ENCODE results near the gene NUBP2.

DNA sequence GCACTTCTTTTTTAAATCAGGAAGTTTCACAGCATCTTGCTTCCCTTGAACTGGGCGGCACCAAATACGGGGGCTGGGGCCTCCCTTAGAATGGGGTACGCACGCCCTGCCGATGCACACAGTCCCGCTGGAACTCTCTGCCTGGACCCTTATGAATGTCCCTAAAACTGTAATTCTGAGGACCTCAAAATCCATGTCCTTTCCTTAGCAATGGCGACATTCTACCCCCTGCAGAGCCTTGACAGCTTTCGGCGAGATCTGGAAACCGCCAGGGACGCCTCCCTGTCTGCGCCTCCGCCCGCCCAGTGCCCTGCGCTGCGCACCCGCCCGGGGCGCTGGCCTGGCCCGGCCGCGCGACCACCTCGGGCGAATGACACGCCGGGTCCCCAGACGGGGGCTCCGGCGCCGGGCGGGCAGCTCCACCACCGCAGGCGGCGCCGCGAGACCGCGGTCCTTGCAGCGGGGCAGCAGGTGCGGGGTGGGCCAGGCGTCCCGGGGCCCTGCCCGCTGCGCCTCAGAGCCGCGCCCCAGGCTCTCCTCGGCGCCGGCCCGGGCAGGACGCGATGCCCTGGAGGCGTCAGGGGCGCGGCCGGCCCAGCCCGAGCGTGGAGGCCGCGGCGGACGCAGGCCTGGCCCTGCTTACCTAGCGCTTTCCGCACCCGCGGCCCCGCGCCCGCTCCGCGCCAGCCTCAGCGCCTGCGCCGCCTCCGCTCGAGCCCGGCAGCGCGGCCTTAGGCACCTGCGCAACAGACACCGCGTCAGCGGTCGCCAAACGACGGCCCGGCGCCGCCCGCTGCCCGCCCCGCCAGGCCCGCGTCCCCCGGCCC lies 43.3 kb downstream of the NUBP2 start:
- TF ChIP-seq POLR2AphosphoS5 (IDR thresholded peaks at IDR 0.05; ENCODE audit: low read depth, low read length) (no peak), TAF1 (IDR thresholded peaks at IDR 0.05; ENCODE audit: borderline replicate concordance, insufficient read depth, low read length) (no peak), SIN3A (IDR thresholded peaks at IDR 0.05; ENCODE audit: borderline replicate concordance, insufficient read depth, low read length) (no peak), FOXP2 (optimal IDR thresholded peaks at IDR 0.05; ENCODE audit: borderline replicate concordance, extremely low read depth, extremely low read length, insufficient read depth) (no peak)
- TF ChIP-seq, protein P1, sequence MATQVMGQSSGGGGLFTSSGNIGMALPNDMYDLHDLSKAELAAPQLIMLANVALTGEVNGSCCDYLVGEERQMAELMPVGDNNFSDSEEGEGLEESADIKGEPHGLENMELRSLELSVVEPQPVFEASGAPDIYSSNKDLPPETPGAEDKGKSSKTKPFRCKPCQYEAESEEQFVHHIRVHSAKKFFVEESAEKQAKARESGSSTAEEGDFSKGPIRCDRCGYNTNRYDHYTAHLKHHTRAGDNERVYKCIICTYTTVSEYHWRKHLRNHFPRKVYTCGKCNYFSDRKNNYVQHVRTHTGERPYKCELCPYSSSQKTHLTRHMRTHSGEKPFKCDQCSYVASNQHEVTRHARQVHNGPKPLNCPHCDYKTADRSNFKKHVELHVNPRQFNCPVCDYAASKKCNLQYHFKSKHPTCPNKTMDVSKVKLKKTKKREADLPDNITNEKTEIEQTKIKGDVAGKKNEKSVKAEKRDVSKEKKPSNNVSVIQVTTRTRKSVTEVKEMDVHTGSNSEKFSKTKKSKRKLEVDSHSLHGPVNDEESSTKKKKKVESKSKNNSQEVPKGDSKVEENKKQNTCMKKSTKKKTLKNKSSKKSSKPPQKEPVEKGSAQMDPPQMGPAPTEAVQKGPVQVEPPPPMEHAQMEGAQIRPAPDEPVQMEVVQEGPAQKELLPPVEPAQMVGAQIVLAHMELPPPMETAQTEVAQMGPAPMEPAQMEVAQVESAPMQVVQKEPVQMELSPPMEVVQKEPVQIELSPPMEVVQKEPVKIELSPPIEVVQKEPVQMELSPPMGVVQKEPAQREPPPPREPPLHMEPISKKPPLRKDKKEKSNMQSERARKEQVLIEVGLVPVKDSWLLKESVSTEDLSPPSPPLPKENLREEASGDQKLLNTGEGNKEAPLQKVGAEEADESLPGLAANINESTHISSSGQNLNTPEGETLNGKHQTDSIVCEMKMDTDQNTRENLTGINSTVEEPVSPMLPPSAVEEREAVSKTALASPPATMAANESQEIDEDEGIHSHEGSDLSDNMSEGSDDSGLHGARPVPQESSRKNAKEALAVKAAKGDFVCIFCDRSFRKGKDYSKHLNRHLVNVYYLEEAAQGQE (IDR thresholded peaks at IDR 0.05; ENCODE audit: insufficient read depth in 1 of 2, low read depth in 2 of 2, low read length in 2 of 2): no peak

All from PFSK-1 (cell line).